ENCODE results near the gene TYMP.

DNA sequence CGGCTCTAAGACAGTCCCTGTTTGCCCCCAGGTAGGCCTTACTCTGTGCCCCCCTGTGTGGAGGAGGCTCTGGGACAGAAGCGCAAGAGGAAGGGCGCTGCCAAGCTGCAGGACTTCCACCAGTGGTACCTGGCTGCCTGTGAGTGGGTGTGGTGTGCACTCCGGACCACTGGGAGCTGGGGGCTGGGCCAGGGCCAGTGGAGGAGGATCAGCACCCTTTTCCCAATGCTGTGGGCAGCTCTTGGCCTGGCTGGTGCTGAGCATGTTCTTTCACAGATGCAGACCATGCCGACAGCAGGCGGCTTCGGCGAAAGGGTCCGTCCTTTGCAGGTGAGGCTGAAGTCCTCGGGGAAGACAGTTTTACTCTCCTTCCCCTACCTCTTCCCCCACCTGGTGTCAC lies 8.1 kb downstream of the TYMP start:
- TF ChIP-seq, protein P1, sequence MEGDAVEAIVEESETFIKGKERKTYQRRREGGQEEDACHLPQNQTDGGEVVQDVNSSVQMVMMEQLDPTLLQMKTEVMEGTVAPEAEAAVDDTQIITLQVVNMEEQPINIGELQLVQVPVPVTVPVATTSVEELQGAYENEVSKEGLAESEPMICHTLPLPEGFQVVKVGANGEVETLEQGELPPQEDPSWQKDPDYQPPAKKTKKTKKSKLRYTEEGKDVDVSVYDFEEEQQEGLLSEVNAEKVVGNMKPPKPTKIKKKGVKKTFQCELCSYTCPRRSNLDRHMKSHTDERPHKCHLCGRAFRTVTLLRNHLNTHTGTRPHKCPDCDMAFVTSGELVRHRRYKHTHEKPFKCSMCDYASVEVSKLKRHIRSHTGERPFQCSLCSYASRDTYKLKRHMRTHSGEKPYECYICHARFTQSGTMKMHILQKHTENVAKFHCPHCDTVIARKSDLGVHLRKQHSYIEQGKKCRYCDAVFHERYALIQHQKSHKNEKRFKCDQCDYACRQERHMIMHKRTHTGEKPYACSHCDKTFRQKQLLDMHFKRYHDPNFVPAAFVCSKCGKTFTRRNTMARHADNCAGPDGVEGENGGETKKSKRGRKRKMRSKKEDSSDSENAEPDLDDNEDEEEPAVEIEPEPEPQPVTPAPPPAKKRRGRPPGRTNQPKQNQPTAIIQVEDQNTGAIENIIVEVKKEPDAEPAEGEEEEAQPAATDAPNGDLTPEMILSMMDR (IDR thresholded peaks at IDR 0.05; ENCODE audit: control extremely low read depth in 1 of 3, insufficient read depth in 1 of 3, low read depth in 1 of 3, low read length in 3 of 3) = no peak
- TF ChIP-seq, protein P2, sequence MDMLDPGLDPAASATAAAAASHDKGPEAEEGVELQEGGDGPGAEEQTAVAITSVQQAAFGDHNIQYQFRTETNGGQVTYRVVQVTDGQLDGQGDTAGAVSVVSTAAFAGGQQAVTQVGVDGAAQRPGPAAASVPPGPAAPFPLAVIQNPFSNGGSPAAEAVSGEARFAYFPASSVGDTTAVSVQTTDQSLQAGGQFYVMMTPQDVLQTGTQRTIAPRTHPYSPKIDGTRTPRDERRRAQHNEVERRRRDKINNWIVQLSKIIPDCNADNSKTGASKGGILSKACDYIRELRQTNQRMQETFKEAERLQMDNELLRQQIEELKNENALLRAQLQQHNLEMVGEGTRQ (IDR thresholded peaks at IDR 0.05; ENCODE audit: low read length) = no peak
- no peak for TF ChIP-seq EZH2 (IDR thresholded peaks at IDR 0.05; ENCODE audit: low read depth, low read length, severe bottlenecking)
- TF ChIP-seq EP300 (IDR thresholded peaks at IDR 0.05; ENCODE audit: borderline replicate concordance in 1 of 2, low read depth in 2 of 2, low read length in 2 of 2) = no peak
- TF ChIP-seq CREB1 (IDR thresholded peaks at IDR 0.05) = no peak
- no peak for TF ChIP-seq POLR2AphosphoS5 (IDR thresholded peaks at IDR 0.05; ENCODE audit: low read depth, low read length)
- no peak for TF ChIP-seq MAFK (IDR thresholded peaks at IDR 0.05; ENCODE audit: low read depth, low read length)
- no peak for TF ChIP-seq SP2 (IDR thresholded peaks at IDR 0.05; ENCODE audit: low read length)
